Measurements from ENCODE around the gene PRKN. TPM values are rescaled to one million over a fixed set of nuclear protein-coding genes. Genes with fewer than 3 reads are reported as not detected.

The PRKN gene
- total RNA-seq, 1 donor from 2014 or later: 7.0 TPM

DNA sequence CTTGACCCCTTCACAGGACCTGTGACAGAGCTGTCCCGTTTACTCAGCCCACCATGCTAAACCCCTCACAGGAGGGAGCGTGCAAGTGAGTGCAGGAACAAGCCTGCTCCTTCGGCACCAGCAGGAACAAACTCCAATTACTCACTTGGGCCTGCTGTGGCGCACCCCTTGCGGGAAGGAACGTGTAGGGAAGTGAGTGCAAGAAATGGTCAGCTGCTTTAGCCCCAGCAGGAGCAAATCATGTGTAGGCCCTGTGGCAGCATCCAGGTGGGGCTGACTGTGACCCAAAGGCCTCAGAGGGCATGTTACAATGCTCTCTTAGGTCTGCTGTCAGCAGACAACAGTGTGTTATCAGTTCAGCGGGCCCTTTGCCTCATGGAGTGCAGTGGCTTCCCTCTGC lies 574.4 kb downstream of the PRKN start:
- Mint-ChIP-seq H3K4me1 (ENCODE audit: low read depth, unreplicated experiment) (no peaks in the 10 kb centered on the region), H3K27ac (ENCODE audit: unreplicated experiment) (no peak overlapping the region), H3K27me3 (ENCODE audit: unreplicated experiment) (no peaks in the 10 kb centered on the region), H3K36me3 (ENCODE audit: unreplicated experiment) (no peaks in the 10 kb centered on the region), H3K9me3 (ENCODE audit: unreplicated experiment) (no peaks in the 10 kb centered on the region), H3K4me3 (ENCODE audit: unreplicated experiment) (no peak overlapping the region)
- TF ChIP-seq, protein P1, sequence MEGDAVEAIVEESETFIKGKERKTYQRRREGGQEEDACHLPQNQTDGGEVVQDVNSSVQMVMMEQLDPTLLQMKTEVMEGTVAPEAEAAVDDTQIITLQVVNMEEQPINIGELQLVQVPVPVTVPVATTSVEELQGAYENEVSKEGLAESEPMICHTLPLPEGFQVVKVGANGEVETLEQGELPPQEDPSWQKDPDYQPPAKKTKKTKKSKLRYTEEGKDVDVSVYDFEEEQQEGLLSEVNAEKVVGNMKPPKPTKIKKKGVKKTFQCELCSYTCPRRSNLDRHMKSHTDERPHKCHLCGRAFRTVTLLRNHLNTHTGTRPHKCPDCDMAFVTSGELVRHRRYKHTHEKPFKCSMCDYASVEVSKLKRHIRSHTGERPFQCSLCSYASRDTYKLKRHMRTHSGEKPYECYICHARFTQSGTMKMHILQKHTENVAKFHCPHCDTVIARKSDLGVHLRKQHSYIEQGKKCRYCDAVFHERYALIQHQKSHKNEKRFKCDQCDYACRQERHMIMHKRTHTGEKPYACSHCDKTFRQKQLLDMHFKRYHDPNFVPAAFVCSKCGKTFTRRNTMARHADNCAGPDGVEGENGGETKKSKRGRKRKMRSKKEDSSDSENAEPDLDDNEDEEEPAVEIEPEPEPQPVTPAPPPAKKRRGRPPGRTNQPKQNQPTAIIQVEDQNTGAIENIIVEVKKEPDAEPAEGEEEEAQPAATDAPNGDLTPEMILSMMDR (IDR thresholded peaks at IDR 0.05; ENCODE audit: partially characterized antibody, unreplicated experiment): no peak
- DNase-seq: no peak

DNA sequence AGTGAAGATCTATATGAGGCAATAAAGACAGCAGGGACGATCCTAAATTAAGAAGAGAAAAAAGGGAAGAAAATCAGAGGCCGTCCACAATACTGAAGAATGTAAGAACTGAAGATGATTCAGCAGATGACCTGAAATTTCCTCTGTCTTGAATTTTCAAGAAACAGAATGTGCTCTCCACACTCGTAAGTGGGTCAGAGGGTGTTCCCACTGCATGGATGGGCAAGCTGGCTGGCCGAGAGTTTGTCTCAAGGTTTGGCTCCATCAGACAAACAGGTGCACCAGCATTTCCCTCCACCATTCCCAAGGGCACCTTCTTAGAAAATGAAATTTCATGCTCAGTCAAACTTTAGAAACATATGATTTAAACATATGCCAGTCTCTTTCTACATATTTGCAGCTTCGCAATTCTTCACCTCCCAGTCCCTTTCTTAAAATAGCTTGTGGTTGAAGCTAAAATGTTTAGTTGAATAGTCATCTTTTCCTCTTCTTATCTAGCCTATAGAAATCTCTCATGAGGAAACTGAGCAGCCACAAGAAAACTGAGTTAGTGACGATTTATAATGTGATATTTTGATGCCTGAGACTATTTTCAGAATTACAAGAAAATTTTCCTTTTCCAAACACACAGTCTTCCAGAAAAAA lies 576.4 kb downstream of the PRKN start:
- Mint-ChIP-seq H3K4me3 (ENCODE audit: unreplicated experiment) (no peak overlapping the region), H3K27ac (ENCODE audit: unreplicated experiment) (no peak overlapping the region), H3K36me3 (ENCODE audit: unreplicated experiment) (no peaks in the 10 kb centered on the region), H3K9me3 (ENCODE audit: unreplicated experiment) (no peaks in the 10 kb centered on the region), H3K27me3 (ENCODE audit: unreplicated experiment) (no peaks in the 10 kb centered on the region), H3K4me1 (ENCODE audit: low read depth, unreplicated experiment) (no peaks in the 10 kb centered on the region)
- DNase-seq: no peak
- TF ChIP-seq, protein P1 (IDR thresholded peaks at IDR 0.05; ENCODE audit: partially characterized antibody, unreplicated experiment): no peak

DNA sequence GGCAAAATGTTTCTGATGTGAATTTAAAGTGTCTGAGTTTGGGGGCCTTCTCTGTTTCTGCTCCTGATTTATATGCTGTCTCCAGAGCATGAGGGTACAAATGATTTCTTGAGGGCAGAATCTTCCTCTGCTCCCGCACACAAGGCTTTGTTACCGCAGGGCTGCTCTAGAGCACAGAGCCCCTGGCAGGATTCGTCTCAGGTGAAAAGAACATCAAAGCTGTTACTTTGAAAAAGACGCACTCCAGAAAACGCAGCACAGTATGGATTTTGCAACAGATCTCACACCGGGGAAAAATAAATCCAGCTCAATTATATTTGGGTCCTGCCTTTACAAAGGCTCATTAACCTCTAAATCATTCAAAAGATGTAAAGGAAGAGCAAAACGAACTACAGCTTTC lies 577.3 kb downstream of the PRKN start:
- H3K27me3 Mint-ChIP-seq (ENCODE audit: unreplicated experiment): no peaks in the 10 kb centered on the region
- no peak overlapping the region for H3K4me3 Mint-ChIP-seq (ENCODE audit: unreplicated experiment)
- H3K27ac Mint-ChIP-seq (ENCODE audit: unreplicated experiment): no peak overlapping the region
- no peaks in the 10 kb centered on the region for H3K4me1 Mint-ChIP-seq (ENCODE audit: low read depth, unreplicated experiment)
- no peaks in the 10 kb centered on the region for H3K36me3 Mint-ChIP-seq (ENCODE audit: unreplicated experiment)
- DNase-seq: no peak
- TF ChIP-seq, protein P1 (IDR thresholded peaks at IDR 0.05; ENCODE audit: partially characterized antibody, unreplicated experiment): no peak
- H3K9me3 Mint-ChIP-seq (ENCODE audit: unreplicated experiment): no peaks in the 10 kb centered on the region

DNA sequence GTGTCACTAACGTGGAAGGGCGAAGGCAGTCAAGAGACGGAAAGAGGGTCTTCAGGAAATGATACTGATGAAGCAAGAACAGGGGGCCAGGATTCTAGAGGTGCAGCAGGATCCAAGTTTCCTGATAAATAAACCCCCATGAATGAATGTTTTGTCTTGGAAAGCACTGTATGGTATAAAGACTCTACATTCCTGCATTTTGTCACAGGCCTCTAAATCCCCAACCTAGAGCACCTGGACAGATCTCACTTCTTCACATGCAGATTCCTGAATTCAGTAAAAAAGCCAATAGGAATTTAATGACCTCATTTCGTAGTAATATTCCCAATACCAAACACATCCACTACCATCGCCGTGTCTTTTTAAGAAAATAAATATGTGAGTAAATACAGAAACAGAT lies 577.8 kb downstream of the PRKN start:
- TF ChIP-seq, protein P1 (IDR thresholded peaks at IDR 0.05; ENCODE audit: partially characterized antibody, unreplicated experiment): no peak
- DNase-seq: no peak
- Mint-ChIP-seq H3K4me3 (ENCODE audit: unreplicated experiment) (no peak overlapping the region), H3K4me1 (ENCODE audit: low read depth, unreplicated experiment) (no peaks in the 10 kb centered on the region), H3K36me3 (ENCODE audit: unreplicated experiment) (no peaks in the 10 kb centered on the region), H3K27me3 (ENCODE audit: unreplicated experiment) (no peaks in the 10 kb centered on the region), H3K9me3 (ENCODE audit: unreplicated experiment) (no peaks in the 10 kb centered on the region), H3K27ac (ENCODE audit: unreplicated experiment) (no peak overlapping the region)

DNA sequence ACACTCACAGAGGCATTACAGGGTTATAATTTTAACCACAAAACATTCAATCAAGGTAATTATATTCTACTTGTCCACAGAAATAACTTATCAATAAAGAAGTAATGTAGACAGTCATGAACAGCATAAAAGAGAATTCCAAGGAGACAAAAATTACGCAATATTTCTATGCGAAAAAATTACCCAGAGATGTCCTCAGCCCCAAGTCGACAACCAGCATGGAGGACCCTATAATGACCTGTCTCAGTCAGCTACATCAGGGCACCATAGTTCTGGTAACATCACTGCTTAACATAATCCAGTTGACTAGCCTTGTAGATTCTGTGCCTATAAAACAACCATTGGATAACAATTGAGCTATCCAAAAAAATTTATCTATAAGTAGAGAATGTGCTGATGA lies 579.8 kb downstream of the PRKN start:
- Mint-ChIP-seq H3K27ac (ENCODE audit: unreplicated experiment) (no peak overlapping the region), H3K4me1 (ENCODE audit: low read depth, unreplicated experiment) (no peaks in the 10 kb centered on the region), H3K4me3 (ENCODE audit: unreplicated experiment) (no peak overlapping the region), H3K36me3 (ENCODE audit: unreplicated experiment) (no peaks in the 10 kb centered on the region), H3K27me3 (ENCODE audit: unreplicated experiment) (no peaks in the 10 kb centered on the region), H3K9me3 (ENCODE audit: unreplicated experiment) (no peaks in the 10 kb centered on the region)
- DNase-seq: no peak
- TF ChIP-seq, protein P1 (IDR thresholded peaks at IDR 0.05; ENCODE audit: partially characterized antibody, unreplicated experiment): no peak
